Neural cell (in vitro differentiated cells): ENCODE measurements around the gene SLC4A2. TPM values are rescaled to one million over a fixed set of nuclear protein-coding genes. Genes with fewer than 3 reads are reported as not detected.

Experiments
- H2AFZ ChIP-seq: fragments of 200-600, 300-800 bp; sonication (generic), shearing (Covaris generic); 2 replicates; pipeline ENCODE4 v1.6.0; 2014; ENCODE audit warnings: low read depth, mild to moderate bottlenecking, antibody characterized with exemption, low read length, moderate library complexity
- H3F3A ChIP-seq: fragments of 200-600 bp; shearing (Covaris generic); 2 replicates; pipeline ENCODE4 v1.6.1; 2016; ENCODE audit warnings: mild to moderate bottlenecking, moderate library complexity, mixed read lengths, antibody characterized with exemption, low read length; ENCODE audit not compliant: insufficient read depth, poor library complexity, severe bottlenecking
- H3K27ac ChIP-seq: fragments of 200-600, 300-800 bp; sonication (generic), shearing (Covaris generic); 2 replicates; pipeline ENCODE4 v1.5.1; 2014; ENCODE audit warnings: mild to moderate bottlenecking, low read length, moderate library complexity
- H3K27me3 ChIP-seq: fragments of 300-800, 200-600 bp; sonication (generic), shearing (Covaris generic); 2 replicates; pipeline ENCODE4 v1.6.0; 2014; ENCODE audit warnings: mild to moderate bottlenecking, low read depth, low read length, moderate library complexity; ENCODE audit not compliant: insufficient read depth
- H3K36me3 ChIP-seq: fragments of 300-800, 200-600 bp; sonication (generic), shearing (Covaris generic); 2 replicates; pipeline ENCODE4 v1.5.1; 2014; ENCODE audit warnings: mild to moderate bottlenecking, antibody characterized with exemption, low read length, moderate library complexity; ENCODE audit not compliant: insufficient read depth
- H3K4me2 ChIP-seq: fragments of 300-800, 200-600 bp; sonication (generic), shearing (Covaris generic); 2 replicates; pipeline ENCODE4 v1.6.0; 2014; ENCODE audit warnings: mild to moderate bottlenecking, low read length
- H3K4me3 ChIP-seq: fragments of 300-800, 200-600 bp; sonication (generic), shearing (Covaris generic); 2 replicates; pipeline ENCODE4 v1.5.1; 2014; ENCODE audit warnings: mild to moderate bottlenecking, low read length, moderate library complexity
- H3K79me2 ChIP-seq: fragments of 200-600 bp; shearing (Covaris generic); replicated peaks from 2 replicates; pipeline ENCODE4 v1.6.0; 2014; ENCODE audit warnings: mild to moderate bottlenecking, low read length, moderate library complexity; ENCODE audit not compliant: insufficient read depth
- H3K9ac ChIP-seq: fragments of 300-800, 200-600 bp; sonication (generic), shearing (Covaris generic); 2 replicates; pipeline ENCODE4 v1.6.1; 2016; ENCODE audit warnings: mild to moderate bottlenecking, low read length, mixed read lengths
- H3K9me2 ChIP-seq: fragments of 200-600 bp; shearing (Covaris generic); 2 replicates; pipeline ENCODE4 v1.6.1; 2016; ENCODE audit warnings: mild to moderate bottlenecking, low read length, mixed read lengths; ENCODE audit not compliant: insufficient read depth
- H3K9me3 ChIP-seq: fragments of 200-600, 300-800 bp; sonication (generic), shearing (Covaris generic); 2 replicates; pipeline ENCODE4 v1.6.1; 2016; ENCODE audit warnings: mild to moderate bottlenecking, mixed run types, low read length, moderate library complexity, mixed read lengths
- H4K20me1 ChIP-seq: fragments of 200-600 bp; shearing (Covaris generic); 2 replicates; pipeline ENCODE4 v1.6.1; 2016; ENCODE audit warnings: mild to moderate bottlenecking, mixed run types; ENCODE audit not compliant: insufficient read depth
- EP300 ChIP-seq: fragments of 450-650 bp; conservative IDR thresholded peaks from 2 replicates; pipeline ENCODE4 v1.6.1; 2014; ENCODE audit warnings: antibody characterized with exemption, mild to moderate bottlenecking, moderate library complexity; ENCODE audit not compliant: poor library complexity, severe bottlenecking
- EZH2 ChIP-seq: fragments of 200-600, 300-800 bp; shearing (Covaris generic), sonication (generic); IDR thresholded peaks from 2 replicates; pipeline ENCODE4 v1.6.1; 2014; ENCODE audit warnings: antibody characterized with exemption, low read length, borderline replicate concordance, mild to moderate bottlenecking; ENCODE audit not compliant: insufficient read depth, poor library complexity, severe bottlenecking
- MXI1 ChIP-seq: fragments of 450-650 bp; conservative IDR thresholded peaks from 2 replicates; pipeline ENCODE4 v1.6.1; 2014; ENCODE audit warnings: antibody characterized with exemption, mild to moderate bottlenecking; ENCODE audit not compliant: poor library complexity, severe bottlenecking
- POLR2AphosphoS5 ChIP-seq: IDR thresholded peaks from 2 replicates; pipeline ENCODE4 v1.6.1; 2012
- RAD21 ChIP-seq: fragments of 450-650 bp; conservative IDR thresholded peaks from 2 replicates; pipeline ENCODE4 v1.6.1; 2014; ENCODE audit warnings: antibody characterized with exemption, mild to moderate bottlenecking, moderate library complexity
- REST ChIP-seq: IDR thresholded peaks from 2 replicates; pipeline ENCODE4 v1.6.1; 2012; ENCODE audit warnings: borderline replicate concordance
- SMC3 ChIP-seq: fragments of 450-650 bp; conservative IDR thresholded peaks from 2 replicates; pipeline ENCODE4 v1.6.1; 2014; ENCODE audit warnings: antibody characterized with exemption, mild to moderate bottlenecking, moderate library complexity; ENCODE audit not compliant: poor library complexity
- TAF1 ChIP-seq: IDR thresholded peaks from 2 replicates; pipeline ENCODE4 v1.6.1; 2012; ENCODE audit warnings: low read depth
- polyA plus RNA-seq: library from polyadenylated mRNA; depleted of rRNA; stranded (reverse); fragments of >200 nt; gene quantifications from 2 replicates; pipeline ENCODE4 v1.2.3, GENCODE V29; 2014
- TF ChIP-seq, protein P1 (sequence below): fragments of 450-650 bp; IDR thresholded peaks from 2 replicates; pipeline ENCODE4 v1.5.1; 2014; ENCODE audit warnings: antibody characterized with exemption, mild to moderate bottlenecking, moderate library complexity; ENCODE audit not compliant: poor library complexity, severe bottlenecking

SLC4A2 gene
- polyA plus RNA-seq, 1 donor from 2014 or later = 2.4 TPM

DNA sequence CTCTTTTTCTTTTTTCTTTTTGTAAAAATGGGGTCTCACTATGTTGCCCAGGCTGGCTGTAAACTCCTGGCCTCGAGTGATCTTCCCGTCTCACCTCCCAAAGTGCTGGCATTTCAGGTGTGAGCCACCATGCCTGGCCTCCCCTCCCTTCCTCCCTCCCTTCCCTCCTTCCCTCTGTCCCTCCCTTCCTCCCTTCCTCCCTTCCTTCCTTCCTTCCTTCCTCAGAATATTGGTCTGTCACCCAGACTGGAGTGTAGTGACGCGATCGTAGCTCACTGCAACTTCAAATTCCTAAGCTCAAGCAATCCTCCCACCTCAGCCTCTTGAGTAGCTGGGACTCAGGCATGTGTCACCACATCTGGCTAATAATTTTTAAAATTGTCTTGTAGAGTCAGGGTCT lies 35.3 kb downstream of the SLC4A2 start:
- Histone ChIP-seq H3K4me3 (no peak overlapping the region), H3K4me2 (no peak overlapping the region), H3F3A (no peaks in the 10 kb centered on the region), H4K20me1 (peaks cover 27% of the 10 kb centered on the region), H3K36me3 (no peaks in the 10 kb centered on the region), H3K27ac (no peak overlapping the region), H2AFZ (no peak overlapping the region), H3K9me3 (no peaks in the 10 kb centered on the region), H3K79me2 (peaks cover 69% of the 10 kb centered on the region), H3K9me2 (no peaks in the 10 kb centered on the region), H3K27me3 (no peaks in the 10 kb centered on the region), H3K9ac (no peak overlapping the region)
- TF ChIP-seq RAD21 (no peak), POLR2AphosphoS5 (no peak), SMC3 (no peak), MXI1 (no peak), EP300 (no peak), EZH2 (no peak), REST (no peak), TAF1 (no peak)
- TF ChIP-seq, protein P1, sequence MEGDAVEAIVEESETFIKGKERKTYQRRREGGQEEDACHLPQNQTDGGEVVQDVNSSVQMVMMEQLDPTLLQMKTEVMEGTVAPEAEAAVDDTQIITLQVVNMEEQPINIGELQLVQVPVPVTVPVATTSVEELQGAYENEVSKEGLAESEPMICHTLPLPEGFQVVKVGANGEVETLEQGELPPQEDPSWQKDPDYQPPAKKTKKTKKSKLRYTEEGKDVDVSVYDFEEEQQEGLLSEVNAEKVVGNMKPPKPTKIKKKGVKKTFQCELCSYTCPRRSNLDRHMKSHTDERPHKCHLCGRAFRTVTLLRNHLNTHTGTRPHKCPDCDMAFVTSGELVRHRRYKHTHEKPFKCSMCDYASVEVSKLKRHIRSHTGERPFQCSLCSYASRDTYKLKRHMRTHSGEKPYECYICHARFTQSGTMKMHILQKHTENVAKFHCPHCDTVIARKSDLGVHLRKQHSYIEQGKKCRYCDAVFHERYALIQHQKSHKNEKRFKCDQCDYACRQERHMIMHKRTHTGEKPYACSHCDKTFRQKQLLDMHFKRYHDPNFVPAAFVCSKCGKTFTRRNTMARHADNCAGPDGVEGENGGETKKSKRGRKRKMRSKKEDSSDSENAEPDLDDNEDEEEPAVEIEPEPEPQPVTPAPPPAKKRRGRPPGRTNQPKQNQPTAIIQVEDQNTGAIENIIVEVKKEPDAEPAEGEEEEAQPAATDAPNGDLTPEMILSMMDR = no peak

DNA sequence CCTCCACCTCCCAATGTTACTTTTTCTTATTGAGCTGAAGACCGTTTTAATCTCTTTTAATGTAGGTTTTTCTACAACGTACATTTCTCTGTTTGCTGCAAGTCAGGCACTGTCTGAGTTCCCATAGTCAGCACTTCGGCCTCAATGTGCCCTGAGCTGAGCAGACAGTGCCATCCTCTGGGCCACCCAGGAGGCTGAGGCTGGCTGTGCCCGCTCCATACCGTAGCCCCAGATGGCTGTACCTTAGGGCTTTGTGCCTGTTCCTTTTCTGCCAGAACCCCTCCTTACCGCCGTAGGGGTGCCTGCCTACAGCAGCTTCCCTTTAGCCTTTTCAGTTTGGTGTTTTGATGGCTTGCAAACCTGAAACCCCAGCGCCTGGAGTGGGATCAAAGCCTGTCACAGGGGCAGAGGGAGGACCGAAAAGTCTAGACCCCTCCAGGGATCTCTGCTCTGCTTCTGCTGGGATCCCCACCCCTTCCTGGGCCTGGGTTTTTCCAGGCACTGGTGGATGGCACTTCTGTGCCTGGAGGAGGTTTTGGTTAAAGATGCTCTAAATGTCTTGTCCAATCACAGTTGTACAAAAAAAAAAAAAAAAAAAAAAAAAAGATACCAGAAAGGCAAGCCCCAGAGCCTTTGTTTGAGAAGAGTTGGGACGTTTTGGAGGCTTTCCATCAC lies 35.9 kb downstream of the SLC4A2 start:
- no peak overlapping the region for H3K27ac ChIP-seq
- H4K20me1 ChIP-seq = peaks cover 24% of the 10 kb centered on the region
- H3K9me2 ChIP-seq = no peaks in the 10 kb centered on the region
- H3K9ac ChIP-seq = no peak overlapping the region
- no peak overlapping the region for H3K4me3 ChIP-seq
- H2AFZ ChIP-seq = no peak overlapping the region
- no peaks in the 10 kb centered on the region for H3K9me3 ChIP-seq
- H3F3A ChIP-seq = no peaks in the 10 kb centered on the region
- H3K79me2 ChIP-seq = peaks cover 68% of the 10 kb centered on the region
- no peaks in the 10 kb centered on the region for H3K27me3 ChIP-seq
- H3K36me3 ChIP-seq = no peaks in the 10 kb centered on the region
- TF ChIP-seq TAF1 (no peak), POLR2AphosphoS5 (no peak), EZH2 (no peak), RAD21 (no peak), REST (no peak), EP300 (no peak), SMC3 (no peak), MXI1 (no peak)
- TF ChIP-seq, protein P1 = no peak
- no peak overlapping the region for H3K4me2 ChIP-seq
